ENCODE measurements around the gene FER. TPM values are rescaled to one million over a fixed set of nuclear protein-coding genes. Genes with fewer than 3 reads are reported as not detected.

The FER gene
- total RNA-seq, 4 donors from 2014 or later: 13.4 to 30.0 (median 19.6) TPM

DNA sequence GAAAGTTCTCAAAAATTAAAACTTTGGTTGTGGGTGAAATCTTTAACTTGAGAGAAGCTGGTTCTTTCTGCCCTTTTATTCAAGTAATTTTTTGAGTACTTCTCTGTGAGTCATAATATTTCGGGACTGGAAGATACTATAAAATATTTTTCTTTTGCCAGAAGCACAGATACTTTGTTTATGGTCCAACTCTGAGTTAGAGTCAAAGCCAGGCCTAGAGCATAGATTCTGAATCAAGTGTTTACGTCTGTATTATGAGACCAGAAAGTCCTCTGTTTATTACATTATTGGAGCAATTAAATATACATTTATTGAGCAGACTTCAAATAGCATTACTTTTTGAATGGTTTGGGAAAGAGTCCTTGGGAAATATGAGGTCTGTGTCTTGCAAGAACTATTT lies 187.9 kb downstream of the FER start:
- Histone ChIP-seq H3K9me3 (peaks cover 0 to 10% (median 0%) of the 10 kb centered on the region in 3 donors), H3K4me1 (no peaks in the 10 kb centered on the region), H3K27ac (no peak overlapping the region), H3K27me3 (no peaks in the 10 kb centered on the region), H3K36me3 (peaks cover 0 to 17% (median 0%) of the 10 kb centered on the region in 3 donors), H3K4me3 (no peak overlapping the region)
- DNase-seq: no peak
- 81 to 86% methylated on average over 2 of the region's 2 CpGs for WGBS, 2 donors
- TF ChIP-seq POLR2A (IDR thresholded peaks at IDR 0.05): no peak
- TF ChIP-seq, protein P1, sequence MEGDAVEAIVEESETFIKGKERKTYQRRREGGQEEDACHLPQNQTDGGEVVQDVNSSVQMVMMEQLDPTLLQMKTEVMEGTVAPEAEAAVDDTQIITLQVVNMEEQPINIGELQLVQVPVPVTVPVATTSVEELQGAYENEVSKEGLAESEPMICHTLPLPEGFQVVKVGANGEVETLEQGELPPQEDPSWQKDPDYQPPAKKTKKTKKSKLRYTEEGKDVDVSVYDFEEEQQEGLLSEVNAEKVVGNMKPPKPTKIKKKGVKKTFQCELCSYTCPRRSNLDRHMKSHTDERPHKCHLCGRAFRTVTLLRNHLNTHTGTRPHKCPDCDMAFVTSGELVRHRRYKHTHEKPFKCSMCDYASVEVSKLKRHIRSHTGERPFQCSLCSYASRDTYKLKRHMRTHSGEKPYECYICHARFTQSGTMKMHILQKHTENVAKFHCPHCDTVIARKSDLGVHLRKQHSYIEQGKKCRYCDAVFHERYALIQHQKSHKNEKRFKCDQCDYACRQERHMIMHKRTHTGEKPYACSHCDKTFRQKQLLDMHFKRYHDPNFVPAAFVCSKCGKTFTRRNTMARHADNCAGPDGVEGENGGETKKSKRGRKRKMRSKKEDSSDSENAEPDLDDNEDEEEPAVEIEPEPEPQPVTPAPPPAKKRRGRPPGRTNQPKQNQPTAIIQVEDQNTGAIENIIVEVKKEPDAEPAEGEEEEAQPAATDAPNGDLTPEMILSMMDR (IDR thresholded peaks at IDR 0.05): no peak
- intact Hi-C loops (cut with DNase I): no loop called here

DNA sequence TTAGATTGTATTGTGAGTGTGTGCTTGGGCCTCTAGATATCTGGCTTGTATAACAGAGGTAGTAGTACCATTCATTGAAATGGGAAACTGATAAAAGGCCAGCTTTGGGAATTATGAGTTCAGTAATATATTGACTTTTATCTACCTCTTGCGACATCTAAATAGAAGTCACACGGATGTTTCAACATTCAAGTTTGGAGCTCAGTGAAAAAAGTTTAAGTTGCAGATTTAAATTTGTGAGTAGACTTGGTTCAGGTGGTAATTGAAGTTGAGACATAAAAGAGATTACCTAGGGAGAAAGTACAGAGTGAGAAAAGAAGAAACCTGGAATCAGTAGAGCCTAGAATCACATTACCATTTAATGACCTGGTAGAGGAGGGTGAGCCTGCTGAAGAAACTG lies 189.5 kb downstream of the FER start:
- no peak overlapping the region for H3K27ac ChIP-seq
- no peak for DNase-seq
- intact Hi-C loops (cut with DNase I): no loop called here
- 91 to 92% methylated on average over 2 of the region's 2 CpGs for WGBS, 2 donors
- H3K36me3 ChIP-seq: peaks cover 0 to 3% (median 0%) of the 10 kb centered on the region in 3 donors
- H3K27me3 ChIP-seq: no peaks in the 10 kb centered on the region
- H3K4me1 ChIP-seq: no peaks in the 10 kb centered on the region
- H3K9me3 ChIP-seq: peaks cover 0 to 2% (median 0%) of the 10 kb centered on the region in 3 donors
- no peak overlapping the region for H3K4me3 ChIP-seq
- TF ChIP-seq POLR2A (IDR thresholded peaks at IDR 0.05): no peak
- TF ChIP-seq, protein P1 (IDR thresholded peaks at IDR 0.05): no peak

GRCh38 chr5:108940506-108940905 lies 192.8 kb downstream of the FER start:
- Histone ChIP-seq H3K4me3 (no peak overlapping the region), H3K36me3 (no peaks in the 10 kb centered on the region), H3K9me3 (no peaks in the 10 kb centered on the region), H3K27ac (no peak overlapping the region), H3K4me1 (no peaks in the 10 kb centered on the region), H3K27me3 (no peaks in the 10 kb centered on the region)
- no peak for DNase-seq
- intact Hi-C loops (cut with DNase I): no loop called here
- no peak for TF ChIP-seq POLR2A (IDR thresholded peaks at IDR 0.05)
- TF ChIP-seq, protein P1 (IDR thresholded peaks at IDR 0.05): no peak
- 83 to 88% methylated on average over 2 to 4 of the region's 4 CpGs for WGBS, 2 donors

GRCh38 chr5:108941746-108942145 lies 194.0 kb downstream of the FER start:
- H3K4me3 ChIP-seq: no peak overlapping the region
- no peaks in the 10 kb centered on the region for H3K9me3 ChIP-seq
- no peaks in the 10 kb centered on the region for H3K27me3 ChIP-seq
- WGBS, 2 donors: 78 to 85% methylated on average over 2 of the region's 2 CpGs
- no peak for DNase-seq
- TF ChIP-seq, protein P1 (IDR thresholded peaks at IDR 0.05): no peak
- no peak for TF ChIP-seq POLR2A (IDR thresholded peaks at IDR 0.05)
- no peak overlapping the region for H3K27ac ChIP-seq
- H3K36me3 ChIP-seq: no peaks in the 10 kb centered on the region
- intact Hi-C loops (cut with DNase I): no loop called here
- no peaks in the 10 kb centered on the region for H3K4me1 ChIP-seq

DNA sequence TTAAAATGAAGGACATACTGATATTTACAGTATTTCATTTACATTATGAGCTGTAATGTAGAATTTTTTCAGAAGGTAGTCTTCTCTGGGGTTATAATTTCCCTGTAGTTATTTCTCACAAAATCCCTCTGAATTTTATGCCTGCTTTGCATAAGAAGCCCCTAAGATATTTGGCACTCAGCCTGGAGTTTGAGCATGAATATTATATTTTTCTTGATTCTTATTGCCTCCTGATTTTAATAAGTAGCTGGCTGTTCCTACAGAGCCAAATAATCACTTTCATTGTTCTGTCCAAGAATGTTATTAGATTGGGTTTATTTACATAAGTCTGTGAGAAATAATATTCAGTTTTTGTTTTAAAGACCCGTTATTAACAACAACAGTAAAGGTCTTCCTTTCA lies 195.0 kb downstream of the FER start:
- no peaks in the 10 kb centered on the region for H3K36me3 ChIP-seq
- no peak for TF ChIP-seq POLR2A (IDR thresholded peaks at IDR 0.05)
- TF ChIP-seq, protein P1 (IDR thresholded peaks at IDR 0.05): no peak
- no peaks in the 10 kb centered on the region for H3K27me3 ChIP-seq
- no peaks in the 10 kb centered on the region for H3K9me3 ChIP-seq
- H3K4me1 ChIP-seq: no peaks in the 10 kb centered on the region
- 78 to 81% methylated on average over 1 of the region's 1 CpG for WGBS, 2 donors
- DNase-seq: no peak
- no peak overlapping the region for H3K4me3 ChIP-seq
- H3K27ac ChIP-seq: no peak overlapping the region
- intact Hi-C loops (cut with DNase I): no loop called here
